Loucy (cell line): ENCODE measurements around the gene AFF2.

Experiments
- EZH2phosphoT487 ChIP-seq: fragments of 200-600 bp; IDR thresholded peaks from 2 replicates; pipeline ENCODE4 v1.6.1; 2018; ENCODE audit warnings: antibody characterized with exemption, mild to moderate bottlenecking, moderate library complexity, borderline replicate concordance
- TF ChIP-seq, protein P1 (sequence below): fragments of 200-600 bp; sonication (generic); conservative IDR thresholded peaks from 2 replicates; pipeline ENCODE4 v1.5.1; 2014; ENCODE audit warnings: mild to moderate bottlenecking, antibody characterized with exemption, low read length

DNA sequence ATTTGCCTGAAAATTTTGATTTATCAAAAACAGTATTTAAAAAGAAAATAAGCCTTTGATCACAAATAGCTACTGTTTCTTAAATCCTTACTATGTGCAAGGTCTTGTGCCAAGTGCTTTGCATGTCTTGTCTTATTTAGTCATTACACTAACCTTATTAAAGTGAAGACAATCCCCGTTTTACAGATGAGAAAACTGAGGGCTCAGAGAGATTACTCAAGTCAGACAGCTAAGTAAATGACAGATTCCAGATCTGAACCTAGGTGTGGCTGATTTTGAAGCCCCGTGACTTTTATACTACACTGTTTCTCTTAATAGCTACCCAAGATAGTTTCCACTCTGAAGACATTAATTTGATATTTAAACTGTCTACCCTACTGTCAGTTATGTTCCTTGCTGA is 38.2 kb downstream of the AFF2 start:
- TF ChIP-seq, protein P1, sequence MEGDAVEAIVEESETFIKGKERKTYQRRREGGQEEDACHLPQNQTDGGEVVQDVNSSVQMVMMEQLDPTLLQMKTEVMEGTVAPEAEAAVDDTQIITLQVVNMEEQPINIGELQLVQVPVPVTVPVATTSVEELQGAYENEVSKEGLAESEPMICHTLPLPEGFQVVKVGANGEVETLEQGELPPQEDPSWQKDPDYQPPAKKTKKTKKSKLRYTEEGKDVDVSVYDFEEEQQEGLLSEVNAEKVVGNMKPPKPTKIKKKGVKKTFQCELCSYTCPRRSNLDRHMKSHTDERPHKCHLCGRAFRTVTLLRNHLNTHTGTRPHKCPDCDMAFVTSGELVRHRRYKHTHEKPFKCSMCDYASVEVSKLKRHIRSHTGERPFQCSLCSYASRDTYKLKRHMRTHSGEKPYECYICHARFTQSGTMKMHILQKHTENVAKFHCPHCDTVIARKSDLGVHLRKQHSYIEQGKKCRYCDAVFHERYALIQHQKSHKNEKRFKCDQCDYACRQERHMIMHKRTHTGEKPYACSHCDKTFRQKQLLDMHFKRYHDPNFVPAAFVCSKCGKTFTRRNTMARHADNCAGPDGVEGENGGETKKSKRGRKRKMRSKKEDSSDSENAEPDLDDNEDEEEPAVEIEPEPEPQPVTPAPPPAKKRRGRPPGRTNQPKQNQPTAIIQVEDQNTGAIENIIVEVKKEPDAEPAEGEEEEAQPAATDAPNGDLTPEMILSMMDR = no peak
- no peak for TF ChIP-seq EZH2phosphoT487
